ENCODE results near the gene SLC39A12.

DNA sequence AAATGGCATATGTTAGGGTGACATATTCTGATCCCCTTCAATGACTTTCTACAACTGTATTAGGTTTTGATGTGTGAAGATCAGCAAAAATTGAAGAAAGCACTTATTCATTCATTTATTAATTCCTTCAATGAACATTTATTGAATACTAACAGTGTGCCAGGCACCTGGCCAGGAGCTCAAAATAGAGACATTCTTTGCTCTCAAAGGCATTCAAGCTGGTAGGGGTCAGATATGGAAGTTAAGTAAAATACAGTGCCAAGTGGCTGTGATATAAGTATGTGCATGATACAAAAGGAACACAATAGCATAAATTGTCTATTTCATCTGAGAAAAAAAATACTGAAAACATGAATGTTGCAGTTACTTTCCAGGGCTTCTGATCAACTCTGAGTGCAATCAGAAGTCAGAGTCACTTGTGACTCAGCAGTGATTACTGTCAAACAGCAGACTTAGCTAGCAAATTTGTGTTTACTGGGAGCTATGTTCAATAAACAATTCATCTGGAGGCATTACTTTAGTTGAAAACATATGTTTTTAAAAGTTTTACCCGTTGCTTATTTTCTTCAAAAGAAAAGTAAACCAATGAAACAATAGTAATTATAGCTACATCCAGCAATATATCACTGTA, 128.1 kb downstream of the SLC39A12 start:
- TF ChIP-seq, protein P1, sequence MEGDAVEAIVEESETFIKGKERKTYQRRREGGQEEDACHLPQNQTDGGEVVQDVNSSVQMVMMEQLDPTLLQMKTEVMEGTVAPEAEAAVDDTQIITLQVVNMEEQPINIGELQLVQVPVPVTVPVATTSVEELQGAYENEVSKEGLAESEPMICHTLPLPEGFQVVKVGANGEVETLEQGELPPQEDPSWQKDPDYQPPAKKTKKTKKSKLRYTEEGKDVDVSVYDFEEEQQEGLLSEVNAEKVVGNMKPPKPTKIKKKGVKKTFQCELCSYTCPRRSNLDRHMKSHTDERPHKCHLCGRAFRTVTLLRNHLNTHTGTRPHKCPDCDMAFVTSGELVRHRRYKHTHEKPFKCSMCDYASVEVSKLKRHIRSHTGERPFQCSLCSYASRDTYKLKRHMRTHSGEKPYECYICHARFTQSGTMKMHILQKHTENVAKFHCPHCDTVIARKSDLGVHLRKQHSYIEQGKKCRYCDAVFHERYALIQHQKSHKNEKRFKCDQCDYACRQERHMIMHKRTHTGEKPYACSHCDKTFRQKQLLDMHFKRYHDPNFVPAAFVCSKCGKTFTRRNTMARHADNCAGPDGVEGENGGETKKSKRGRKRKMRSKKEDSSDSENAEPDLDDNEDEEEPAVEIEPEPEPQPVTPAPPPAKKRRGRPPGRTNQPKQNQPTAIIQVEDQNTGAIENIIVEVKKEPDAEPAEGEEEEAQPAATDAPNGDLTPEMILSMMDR (IDR thresholded peaks at IDR 0.05) = no peak
- TF ChIP-seq POLR2A (IDR thresholded peaks at IDR 0.05) = no peak
